ENCODE measurements around the gene FMN1. TPM values are rescaled to one million over a fixed set of nuclear protein-coding genes. Genes with fewer than 3 reads are reported as not detected.

The FMN1 gene
- polyA plus RNA-seq, 3 donors: 0.28 to 3.7 (median 0.34) TPM

DNA sequence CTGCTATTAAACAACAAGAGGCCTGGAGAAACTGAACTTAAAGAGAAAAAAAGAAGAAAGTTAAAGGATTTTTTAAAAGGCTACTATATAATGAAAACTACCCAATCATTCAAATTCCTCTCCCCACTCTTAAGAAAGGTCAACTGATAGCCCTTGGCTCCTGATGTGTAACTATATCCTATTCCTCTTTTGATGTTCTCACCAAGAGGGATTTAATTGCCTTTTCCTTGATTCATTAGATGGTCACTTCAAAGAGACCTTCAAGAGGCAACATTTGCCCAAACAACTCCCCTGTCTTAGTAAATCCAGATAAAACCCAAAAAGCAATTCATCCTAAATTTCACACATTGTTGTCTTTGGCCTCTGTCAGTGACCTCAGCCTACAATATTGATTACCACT lies 86.0 kb downstream of the FMN1 start:
- Mint-ChIP-seq H3K36me3 (peaks cover 0 to 7% of the 10 kb centered on the region in 2 donors), H3K4me3 (no peak overlapping the region), H3K9me3 (peaks cover 0 to 2% (median 0%) of the 10 kb centered on the region in 7 donors), H3K27me3 (ENCODE audit: low read depth in 3 of 3) (peaks cover 1 to 7% (median 4%) of the 10 kb centered on the region in 3 donors), H3K4me1 (peaks cover 3% of the 10 kb centered on the region), H3K27ac (no peak overlapping the region)
- H3K9me3 ChIP-seq (replicated peaks in 1 of 2; ENCODE audit: control insufficient read depth in 1 of 2, insufficient read depth in 1 of 2, low read length in 2 of 2): no peaks in the 10 kb centered on the region
- H3K36me3 ChIP-seq (replicated peaks in 1 of 2; ENCODE audit: control insufficient read depth in 1 of 2, insufficient read depth in 2 of 2, low read length in 2 of 2): no peaks in the 10 kb centered on the region
- peaks cover 5 to 6% of the 10 kb centered on the region in 2 donors for H3K4me1 ChIP-seq (ENCODE audit: control insufficient read depth in 1 of 2, insufficient read depth in 2 of 2, low read length in 2 of 2)
- no peak overlapping the region for H2AFZ ChIP-seq (ENCODE audit: insufficient read depth, low read depth, low read length, poor library complexity, severe bottlenecking)
- no peak overlapping the region for H3K27ac ChIP-seq (ENCODE audit: low read depth in 1 of 2, low read length in 2 of 2)
- no peak overlapping the region for H3K4me3 ChIP-seq (replicated peaks in 1 of 3; ENCODE audit: low read depth in 2 of 3, low read length in 3 of 3)
- DNase-seq: no peak
- TF ChIP-seq, protein P1, sequence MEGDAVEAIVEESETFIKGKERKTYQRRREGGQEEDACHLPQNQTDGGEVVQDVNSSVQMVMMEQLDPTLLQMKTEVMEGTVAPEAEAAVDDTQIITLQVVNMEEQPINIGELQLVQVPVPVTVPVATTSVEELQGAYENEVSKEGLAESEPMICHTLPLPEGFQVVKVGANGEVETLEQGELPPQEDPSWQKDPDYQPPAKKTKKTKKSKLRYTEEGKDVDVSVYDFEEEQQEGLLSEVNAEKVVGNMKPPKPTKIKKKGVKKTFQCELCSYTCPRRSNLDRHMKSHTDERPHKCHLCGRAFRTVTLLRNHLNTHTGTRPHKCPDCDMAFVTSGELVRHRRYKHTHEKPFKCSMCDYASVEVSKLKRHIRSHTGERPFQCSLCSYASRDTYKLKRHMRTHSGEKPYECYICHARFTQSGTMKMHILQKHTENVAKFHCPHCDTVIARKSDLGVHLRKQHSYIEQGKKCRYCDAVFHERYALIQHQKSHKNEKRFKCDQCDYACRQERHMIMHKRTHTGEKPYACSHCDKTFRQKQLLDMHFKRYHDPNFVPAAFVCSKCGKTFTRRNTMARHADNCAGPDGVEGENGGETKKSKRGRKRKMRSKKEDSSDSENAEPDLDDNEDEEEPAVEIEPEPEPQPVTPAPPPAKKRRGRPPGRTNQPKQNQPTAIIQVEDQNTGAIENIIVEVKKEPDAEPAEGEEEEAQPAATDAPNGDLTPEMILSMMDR (IDR thresholded peaks at IDR 0.05): no peak
- H3K4me2 ChIP-seq (replicated peaks; ENCODE audit: extremely low read depth, low read length, poor library complexity, severe bottlenecking): no peak overlapping the region
- H3K27me3 ChIP-seq (ENCODE audit: control insufficient read depth in 2 of 2, insufficient read depth in 2 of 2, low read length in 2 of 2): peaks cover 0 to 2% of the 10 kb centered on the region in 2 donors
- H3K79me2 ChIP-seq (ENCODE audit: insufficient read depth, low read length): no peaks in the 10 kb centered on the region
- H4K20me1 ChIP-seq (ENCODE audit: insufficient read depth, low read length): peaks cover 8% of the 10 kb centered on the region
- intact Hi-C loops (cut with micrococcal nuclease): no loop called here
- H3K9ac ChIP-seq (ENCODE audit: insufficient read depth, low read length, poor library complexity, severe bottlenecking): no peak overlapping the region

DNA sequence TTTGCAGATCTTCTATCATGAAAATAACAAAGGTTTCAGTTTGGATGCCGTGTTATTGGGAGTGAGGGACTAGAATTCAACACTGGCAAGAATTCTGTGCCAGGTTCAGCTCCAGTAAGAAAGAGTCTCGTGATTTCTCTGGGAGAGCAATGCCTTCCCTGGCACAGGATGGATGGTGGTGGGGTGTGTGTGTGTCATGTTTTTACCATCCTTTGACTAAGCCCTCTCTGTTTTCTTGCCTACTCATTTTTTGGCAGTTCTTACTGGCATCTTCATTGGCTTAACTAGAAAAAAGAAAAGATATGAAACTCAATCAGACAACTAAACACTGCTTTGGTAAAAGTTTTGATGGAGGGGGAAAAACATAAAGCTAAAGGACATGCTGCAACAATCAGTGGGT lies 86.6 kb downstream of the FMN1 start:
- intact Hi-C loops (cut with micrococcal nuclease): no loop called here
- no peak overlapping the region for H3K4me3 Mint-ChIP-seq
- peaks cover 0 to 4% of the 10 kb centered on the region in 2 donors for H3K36me3 Mint-ChIP-seq
- H3K4me1 Mint-ChIP-seq: peaks cover 3% of the 10 kb centered on the region
- Histone ChIP-seq H3K27me3 (ENCODE audit: control insufficient read depth in 2 of 2, insufficient read depth in 2 of 2, low read length in 2 of 2) (peaks cover 0 to 2% of the 10 kb centered on the region in 2 donors), H2AFZ (ENCODE audit: insufficient read depth, low read depth, low read length, poor library complexity, severe bottlenecking) (no peak overlapping the region), H3K4me3 (replicated peaks in 1 of 3; ENCODE audit: low read depth in 2 of 3, low read length in 3 of 3) (no peak overlapping the region), H3K4me2 (replicated peaks; ENCODE audit: extremely low read depth, low read length, poor library complexity, severe bottlenecking) (no peak overlapping the region), H3K79me2 (ENCODE audit: insufficient read depth, low read length) (no peaks in the 10 kb centered on the region), H3K4me1 (ENCODE audit: control insufficient read depth in 1 of 2, insufficient read depth in 2 of 2, low read length in 2 of 2) (peaks cover 5 to 6% of the 10 kb centered on the region in 2 donors), H3K9me3 (replicated peaks in 1 of 2; ENCODE audit: control insufficient read depth in 1 of 2, insufficient read depth in 1 of 2, low read length in 2 of 2) (no peaks in the 10 kb centered on the region), H3K27ac (ENCODE audit: low read depth in 1 of 2, low read length in 2 of 2) (no peak overlapping the region), H3K36me3 (replicated peaks in 1 of 2; ENCODE audit: control insufficient read depth in 1 of 2, insufficient read depth in 2 of 2, low read length in 2 of 2) (no peaks in the 10 kb centered on the region), H4K20me1 (ENCODE audit: insufficient read depth, low read length) (peaks cover 6% of the 10 kb centered on the region), H3K9ac (ENCODE audit: insufficient read depth, low read length, poor library complexity, severe bottlenecking) (no peak overlapping the region)
- TF ChIP-seq, protein P1 (IDR thresholded peaks at IDR 0.05): no peak
- H3K27ac Mint-ChIP-seq: no peak overlapping the region
- DNase-seq: no peak
- WGBS (ENCODE audit: insufficient coverage): 80% methylated on average over 1 of the region's 2 CpGs
- peaks cover 0 to 1% (median 0%) of the 10 kb centered on the region in 7 donors for H3K9me3 Mint-ChIP-seq
- H3K27me3 Mint-ChIP-seq (ENCODE audit: low read depth in 3 of 3): peaks cover 1 to 7% (median 4%) of the 10 kb centered on the region in 3 donors
